ENCODE results near the gene FBN1. TPM values are rescaled to one million over a fixed set of nuclear protein-coding genes. Genes with fewer than 3 reads are reported as not detected.

Gene FBN1
- 10 to 100 TPM; 57.1 to 84.9 TPM for total RNA-seq

DNA sequence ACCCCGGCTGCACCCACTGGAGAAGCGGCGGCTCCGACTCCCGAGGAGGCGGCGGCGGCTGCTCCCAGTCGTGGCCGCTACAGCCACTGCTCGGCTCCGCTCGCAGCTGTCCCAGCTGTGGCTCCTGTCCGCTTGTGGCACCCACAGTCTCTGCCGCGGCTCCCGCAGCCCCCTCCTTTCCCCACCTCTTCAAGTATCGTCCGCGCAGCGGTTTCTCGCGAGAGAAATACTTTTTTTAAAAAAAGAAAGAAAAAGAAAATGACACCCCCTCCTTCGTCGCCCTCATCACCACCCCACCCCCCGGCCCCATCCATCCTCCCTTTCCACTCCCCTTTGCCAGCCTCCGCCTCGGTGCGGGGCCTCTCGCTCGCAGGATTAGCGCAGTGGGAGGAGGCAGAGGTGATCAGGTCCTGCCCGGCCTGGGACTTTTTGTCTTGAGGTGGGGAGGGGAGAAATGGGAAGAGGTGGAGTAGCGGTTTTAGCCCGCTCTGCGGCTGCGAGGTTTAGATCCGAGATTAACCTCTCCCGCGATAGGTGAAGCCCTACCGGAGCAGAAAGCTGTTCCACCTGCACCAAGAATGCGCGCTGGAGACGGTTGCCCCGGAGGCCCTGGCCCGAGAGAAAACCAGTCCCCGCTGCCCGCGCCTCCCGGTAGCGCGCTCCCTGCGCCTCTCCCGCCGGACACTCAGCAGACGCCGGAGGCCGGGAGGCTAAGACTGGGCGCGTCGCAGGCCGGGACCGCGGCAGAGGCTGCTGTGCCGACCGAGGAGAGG lies at the start of gene FBN1:
TSS of gene FBN1 (minus strand) at position 152 of the 773 bp plus-strand sequence. CDS start 940 bp downstream, outside the sequence.
- peaks cover 0 to 11% of the 10 kb centered on the region in 2 donors for H3K4me1 ChIP-seq
- no peaks in the 10 kb centered on the region for H3K9me3 ChIP-seq
- H3K27ac ChIP-seq, result peak within 1 kb of the TSS; percentile 86 to 92
- TF ChIP-seq, protein P1, sequence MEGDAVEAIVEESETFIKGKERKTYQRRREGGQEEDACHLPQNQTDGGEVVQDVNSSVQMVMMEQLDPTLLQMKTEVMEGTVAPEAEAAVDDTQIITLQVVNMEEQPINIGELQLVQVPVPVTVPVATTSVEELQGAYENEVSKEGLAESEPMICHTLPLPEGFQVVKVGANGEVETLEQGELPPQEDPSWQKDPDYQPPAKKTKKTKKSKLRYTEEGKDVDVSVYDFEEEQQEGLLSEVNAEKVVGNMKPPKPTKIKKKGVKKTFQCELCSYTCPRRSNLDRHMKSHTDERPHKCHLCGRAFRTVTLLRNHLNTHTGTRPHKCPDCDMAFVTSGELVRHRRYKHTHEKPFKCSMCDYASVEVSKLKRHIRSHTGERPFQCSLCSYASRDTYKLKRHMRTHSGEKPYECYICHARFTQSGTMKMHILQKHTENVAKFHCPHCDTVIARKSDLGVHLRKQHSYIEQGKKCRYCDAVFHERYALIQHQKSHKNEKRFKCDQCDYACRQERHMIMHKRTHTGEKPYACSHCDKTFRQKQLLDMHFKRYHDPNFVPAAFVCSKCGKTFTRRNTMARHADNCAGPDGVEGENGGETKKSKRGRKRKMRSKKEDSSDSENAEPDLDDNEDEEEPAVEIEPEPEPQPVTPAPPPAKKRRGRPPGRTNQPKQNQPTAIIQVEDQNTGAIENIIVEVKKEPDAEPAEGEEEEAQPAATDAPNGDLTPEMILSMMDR (IDR thresholded peaks at IDR 0.05), result no peak
- peak within 1 kb of the TSS; percentile 70 to 88 for H3K4me3 ChIP-seq
- peak; percentile 87 for DNase-seq (ENCODE audit: low spot score)
- H3K27me3 ChIP-seq, result no peaks in the 10 kb centered on the region
- no peaks in the 10 kb centered on the region for H3K36me3 ChIP-seq

DNA sequence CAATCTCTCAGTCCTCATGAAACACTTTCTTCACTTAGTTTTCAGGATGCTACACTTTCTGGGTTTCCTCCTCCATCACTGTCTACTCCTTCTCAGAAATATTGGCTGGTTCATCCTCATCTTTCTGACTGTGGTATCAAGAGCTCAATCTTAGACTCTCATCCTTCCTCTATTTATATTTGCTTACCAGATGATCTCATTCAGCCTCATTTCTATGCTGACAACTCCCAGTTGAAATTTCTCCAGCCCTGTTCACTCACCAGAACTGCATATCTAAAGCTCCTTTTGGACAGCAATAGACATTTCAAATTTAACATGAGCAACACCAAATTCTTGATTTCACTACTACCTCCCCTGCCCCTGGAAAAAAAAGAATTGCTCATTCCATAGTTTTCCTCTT lies 48.0 kb upstream of the FBN1 start:
- Histone ChIP-seq H3K27me3 (no peaks in the 10 kb centered on the region), H3K4me1 (no peaks in the 10 kb centered on the region), H3K9me3 (peaks cover 0 to 6% of the 10 kb centered on the region in 2 donors), H3K4me3 (no peak overlapping the region), H3K27ac (peak overlapping the region in 1 of 2 donors; percentile 7), H3K36me3 (no peaks in the 10 kb centered on the region)
- TF ChIP-seq, protein P1 (IDR thresholded peaks at IDR 0.05), result no peak
- no peak for DNase-seq (ENCODE audit: low spot score)

DNA sequence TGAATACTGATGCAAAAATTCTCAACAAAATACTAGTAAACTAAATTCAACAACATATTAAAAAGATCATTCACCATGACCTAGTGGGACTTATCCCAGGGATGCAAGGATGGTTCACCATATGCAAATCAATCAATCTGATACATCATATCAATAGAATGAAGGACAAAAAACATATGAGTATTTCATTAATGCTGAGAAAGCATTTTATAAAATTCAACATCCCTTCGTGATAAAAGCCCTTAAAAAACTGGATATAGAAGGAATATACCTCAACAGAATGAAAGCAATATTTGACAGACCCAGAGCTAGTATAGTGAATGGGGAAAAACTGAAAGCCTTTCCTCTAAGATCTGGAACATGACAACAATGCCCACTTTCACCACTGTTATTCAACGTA lies 43.0 kb upstream of the FBN1 start:
- H3K27me3 ChIP-seq, result no peaks in the 10 kb centered on the region
- no peak overlapping the region for H3K4me3 ChIP-seq
- H3K4me1 ChIP-seq, result no peaks in the 10 kb centered on the region

DNA sequence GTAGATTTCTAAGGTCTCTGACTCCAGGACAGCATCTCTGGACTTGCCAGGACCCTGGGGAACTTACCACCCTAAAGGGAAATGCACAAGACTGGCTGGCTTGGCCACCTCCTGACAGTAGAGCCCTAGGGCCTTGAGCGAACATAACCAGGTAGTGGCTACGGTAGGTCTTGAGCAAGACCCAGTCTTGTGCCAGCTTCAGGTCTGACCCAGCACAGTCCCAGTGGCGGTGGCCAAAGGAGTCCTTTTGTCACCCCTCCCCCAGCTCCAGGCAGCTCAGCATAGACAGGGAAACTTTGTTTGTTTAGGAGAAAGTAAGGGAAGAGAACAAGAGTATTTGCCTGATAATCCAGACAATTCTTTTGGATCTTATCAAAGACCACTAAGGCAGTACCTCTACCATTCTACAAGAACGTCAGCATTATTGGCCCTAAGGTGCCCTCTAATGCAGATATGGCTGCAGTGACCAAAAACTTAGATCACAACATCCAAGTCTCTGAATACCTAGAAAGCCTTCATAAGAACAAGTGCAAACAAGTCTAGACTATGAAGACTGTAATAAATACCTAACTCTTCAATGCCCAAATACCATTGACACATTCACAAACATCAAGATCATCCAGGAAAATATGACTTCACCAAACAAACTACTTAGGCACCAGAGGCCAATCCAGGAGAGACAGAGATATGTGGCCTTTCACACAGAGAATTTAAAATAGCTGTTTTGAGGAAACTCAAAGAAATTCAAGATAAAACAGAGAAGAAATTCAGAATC lies 38.7 kb upstream of the FBN1 start:
- no peaks in the 10 kb centered on the region for H3K4me1 ChIP-seq
- no peak overlapping the region for H3K4me3 ChIP-seq
- DNase-seq (ENCODE audit: low spot score), result no peak
- TF ChIP-seq, protein P1 (IDR thresholded peaks at IDR 0.05), result no peak
- no peaks in the 10 kb centered on the region for H3K36me3 ChIP-seq
- no peak overlapping the region for H3K27ac ChIP-seq
- peaks cover 0 to 6% of the 10 kb centered on the region in 2 donors for H3K9me3 ChIP-seq
- no peaks in the 10 kb centered on the region for H3K27me3 ChIP-seq

More for the DNA sequence above, 43.0 kb upstream of the FBN1 start:
- H3K36me3 ChIP-seq, result no peaks in the 10 kb centered on the region
- H3K9me3 ChIP-seq, result peaks cover 0 to 11% of the 10 kb centered on the region in 2 donors
- no peak overlapping the region for H3K27ac ChIP-seq
- TF ChIP-seq, protein P1 (IDR thresholded peaks at IDR 0.05), result no peak
- DNase-seq (ENCODE audit: low spot score), result no peak

DNA sequence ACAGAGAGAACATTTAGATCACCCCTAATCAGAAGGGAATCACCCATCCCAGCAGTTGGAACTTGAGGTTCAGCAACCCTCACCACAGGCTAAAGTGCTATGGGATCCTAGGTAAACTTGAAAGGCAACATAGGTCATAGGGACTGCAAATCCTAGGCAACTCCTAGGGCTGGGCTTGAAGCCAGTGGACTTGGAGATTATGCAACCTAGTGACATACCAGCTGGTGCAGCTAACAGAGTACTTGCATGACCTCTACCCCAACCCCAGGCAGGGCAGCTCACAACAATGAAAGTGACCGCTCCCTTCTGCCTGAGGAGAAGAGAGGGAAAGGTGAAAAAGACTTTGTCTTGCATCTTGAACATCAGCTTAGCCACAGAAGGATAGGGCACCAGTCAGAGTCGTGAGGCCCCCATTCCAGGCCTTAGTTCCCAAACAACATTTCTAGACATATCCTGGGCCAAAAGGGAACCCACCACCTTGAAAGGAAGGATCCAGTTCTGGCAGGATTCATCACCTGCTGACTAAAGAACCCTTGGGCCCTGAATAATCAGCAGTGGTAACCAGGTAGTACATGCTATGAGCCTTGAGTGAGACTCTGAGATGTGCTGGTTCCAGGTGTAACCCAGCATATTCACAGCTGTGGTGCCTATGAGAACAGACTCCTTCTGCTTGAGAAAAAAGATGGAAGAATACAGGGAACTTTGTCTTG lies 37.6 kb upstream of the FBN1 start:
- Histone ChIP-seq H3K27me3 (no peaks in the 10 kb centered on the region), H3K4me1 (no peaks in the 10 kb centered on the region), H3K27ac (no peak overlapping the region), H3K4me3 (no peak overlapping the region), H3K9me3 (peaks cover 0 to 5% of the 10 kb centered on the region in 2 donors), H3K36me3 (no peaks in the 10 kb centered on the region)
- TF ChIP-seq, protein P1 (IDR thresholded peaks at IDR 0.05), result no peak
- DNase-seq (ENCODE audit: low spot score), result peak; percentile 87

Data from right atrium auricular region (tissue), 2 donors.